B cell (primary cell): ENCODE data around the gene FCER2. TPM values are rescaled to one million over a fixed set of nuclear protein-coding genes. Genes with fewer than 3 reads are reported as not detected.

Experiments used
- ATAC-seq: fragments of 200-7000 bp; cut with Tn5 transposase; one replicate; pipeline ENCODE4 v1.10.0; 2021; ENCODE audit warnings: low read depth, mild to moderate bottlenecking, moderate number of reproducible peaks, moderate library complexity
- CTCF ChIA-PET: fragments of 350-600 bp; sonication (Branson Sonifier 250); formaldehyde crosslinking; loops from one replicate; lab custom pipeline; 2021; ENCODE audit warnings: antibody characterized with exemption, inconsistent platforms; lab: Charles Lee
- POLR2A ChIA-PET: fragments of 350-600 bp; sonication (Branson Sonifier 250); formaldehyde crosslinking; loops from one replicate; lab custom pipeline; 2021; ENCODE audit warnings: antibody characterized with exemption; lab: Charles Lee
- DNase-seq: peaks from one replicate; pipeline ENCODE4 v3.0.0; 2013
- H2AFZ ChIP-seq: 2 replicates; pipeline ENCODE4 v1.6.1; 2012; ENCODE audit warnings: mild to moderate bottlenecking, low read depth, low read length; ENCODE audit not compliant: insufficient read depth, poor library complexity, severe bottlenecking
- H3K27ac ChIP-seq, 2 donors: 1 replicate in 1 of 2; 2 replicates in 1 of 2; pipeline ENCODE4 v1.5.1; 2012 to 2013; ENCODE audit warnings: low read length in 2 of 2, mild to moderate bottlenecking in 2 of 2, moderate library complexity in 1 of 2
- H3K27me3 ChIP-seq, 4 experiments: fragments of 200-600 bp in 1 of 4; sonication (generic) in 1 of 4; replicated peaks in 1 of 4; 1 replicate in 2 of 4; 2 replicates in 2 of 4; pipeline versions ENCODE4 v1.6.1 to v1.7.0; 2013 to 2016; ENCODE audit warnings: low read length in 3 of 4, mild to moderate bottlenecking in 2 of 4, mixed read lengths in 1 of 4, moderate library complexity in 1 of 4; ENCODE audit not compliant: insufficient read depth in 4 of 4, control insufficient read depth in 3 of 4; ENCODE audit errors: control extremely low read depth in 1 of 4
- H3K36me3 ChIP-seq, 2 experiments: replicated peaks in 1 of 2; 1 replicate in 1 of 2; 2 replicates in 1 of 2; pipeline versions ENCODE4 v1.6.1 to v1.7.1; 2013; ENCODE audit warnings: low read length in 1 of 2; ENCODE audit not compliant: insufficient read depth in 2 of 2, control insufficient read depth in 1 of 2; ENCODE audit errors: control extremely low read depth in 1 of 2, extremely low read depth in 1 of 2
- H3K4me1 ChIP-seq, 2 donors: fragments of 200-600 bp in 1 of 2; sonication (generic) in 1 of 2; 1 replicate in 1 of 2; 2 replicates in 1 of 2; pipeline versions ENCODE4 v1.5.1 to v1.6.1; 2013 to 2017; ENCODE audit warnings: low read length in 2 of 2; ENCODE audit not compliant: control insufficient read depth in 2 of 2, insufficient read depth in 2 of 2
- H3K4me2 ChIP-seq: replicated peaks from 2 replicates; pipeline ENCODE3; 2012; ENCODE audit warnings: mild to moderate bottlenecking, low read depth, low read length; ENCODE audit not compliant: poor library complexity, severe bottlenecking
- H3K4me3 ChIP-seq, 5 experiments: fragments of 200-600 bp in 1 of 5; sonication (generic) in 1 of 5; 1 replicate in 3 of 5; 2 replicates in 2 of 5; pipeline versions ENCODE4 v1.5.1 to v1.7.0; 2011 to 2016; ENCODE audit warnings: low read length in 4 of 5, mild to moderate bottlenecking in 4 of 5, low read depth in 2 of 5, control low read depth in 1 of 5, moderate library complexity in 1 of 5; ENCODE audit not compliant: insufficient read depth in 1 of 5; ENCODE audit errors: control extremely low read depth in 1 of 5, extremely low read depth in 1 of 5
- H3K79me2 ChIP-seq: fragments of 200-600 bp; sonication (generic); one replicate; pipeline ENCODE4 v1.6.0; 2016; ENCODE audit warnings: low read length; ENCODE audit not compliant: control insufficient read depth, insufficient read depth
- H3K9ac ChIP-seq: fragments of 200-600 bp; sonication (generic); 2 replicates; pipeline ENCODE4 v1.6.1; 2017; ENCODE audit warnings: mild to moderate bottlenecking, low read length, moderate library complexity
- H3K9me3 ChIP-seq, 3 donors: one replicate each; pipeline versions ENCODE4 v1.6.1 to v1.7.1; 2013; ENCODE audit warnings: low read length in 2 of 3; ENCODE audit not compliant: control insufficient read depth in 2 of 3, insufficient read depth in 1 of 3; ENCODE audit errors: control extremely low read depth in 1 of 3
- H4K20me1 ChIP-seq: 2 replicates; pipeline ENCODE4 v1.6.0; 2012; ENCODE audit warnings: mild to moderate bottlenecking, low read length; ENCODE audit not compliant: insufficient read depth, control insufficient read depth, poor library complexity, severe bottlenecking
- H3K27ac Mint-ChIP-seq: one replicate; pipeline ENCODE4 v1.8.0; 2021; ENCODE audit warnings: mixed read lengths
- H3K27me3 Mint-ChIP-seq: one replicate; pipeline ENCODE4 v1.8.0; 2021; ENCODE audit warnings: mixed read lengths
- H3K4me1 Mint-ChIP-seq: one replicate; pipeline ENCODE4 v1.8.0; 2021; ENCODE audit warnings: mixed read lengths
- H3K4me3 Mint-ChIP-seq: one replicate; pipeline ENCODE4 v1.8.0; 2021; ENCODE audit warnings: mixed read lengths
- H3K9me3 Mint-ChIP-seq: one replicate; pipeline ENCODE4 v1.8.0; 2022; ENCODE audit warnings: mixed read lengths; ENCODE audit not compliant: insufficient read depth
- CTCF ChIP-seq: fragments of 200-600 bp; IDR thresholded peaks from one replicate; pipeline ENCODE4 v1.8.0; 2022; ENCODE audit warnings: antibody characterized with exemption, mild to moderate bottlenecking
- EZH2 ChIP-seq: IDR thresholded peaks from 2 replicates; pipeline ENCODE4 v1.6.1; 2012; ENCODE audit warnings: borderline replicate concordance, low read depth, mild to moderate bottlenecking, moderate library complexity, low read length; ENCODE audit not compliant: insufficient read depth, poor library complexity, severe bottlenecking
- WGBS: methylation state at CpG from one replicate; pipeline ENCODE4 v1.1.5; 2013; ENCODE audit warnings: missing lambda C conversion rate; ENCODE audit not compliant: insufficient coverage; 5-methylcytosine and 5-hydroxymethylcytosine counted together
- intact Hi-C: fragments of 100-400 bp; cut with micrococcal nuclease; formaldehyde crosslinking; loops from one replicate; pipeline ENCODE4 v1.10.0; 2022
- polyA plus RNA-seq: library from polyadenylated mRNA; depleted of rRNA; stranded (reverse); fragments of >200 nt; gene quantifications from 2 replicates; pipeline ENCODE4 v1.2.3, GENCODE V29; 2012
- total RNA-seq, 2 donors: library from RNA; stranded (reverse); fragments of 120-200 nt in 1 of 2; gene quantifications; 1 replicate in 1 of 2; 2 replicates in 1 of 2; pipeline versions ENCODE4 v1.2.3 to v1.2.4, GENCODE V29; 2013 to 2022

Gene FCER2
- total and polyA plus RNA-seq, 2 donors (not counting 1 experiment from before 2014, with no cell fraction given) = 17.1 to 419 TPM

DNA sequence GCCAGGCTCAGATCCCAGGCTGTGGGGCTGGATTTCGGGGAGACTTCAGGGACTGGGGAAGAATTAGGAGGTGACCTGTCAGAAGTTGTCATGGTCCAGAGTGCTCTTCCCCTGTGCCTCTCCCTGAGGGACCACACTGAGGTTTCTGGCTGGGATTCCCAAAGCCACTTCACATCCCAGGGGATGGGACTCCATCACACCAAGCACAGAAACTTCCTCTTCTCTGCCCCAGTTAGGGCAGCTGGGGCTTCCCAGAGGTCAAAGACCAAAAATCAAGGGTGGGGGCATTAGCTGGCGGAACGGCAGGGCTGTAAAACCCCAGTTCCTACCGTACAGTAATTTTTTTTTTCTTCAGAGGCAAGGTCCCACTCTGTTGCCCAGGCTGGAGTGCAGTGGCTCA is 7.4 kb downstream of the FCER2 start:
- no peaks in the 10 kb centered on the region for H3K27me3 ChIP-seq
- intact Hi-C loops = loop anchor here (1.0 kb wide), 2 partner anchors 8 to 13 kb away; partner anchors contain the start of gene FCER2
- no peaks in the 10 kb centered on the region for H3K9me3 Mint-ChIP-seq
- 18% methylated on average over 3 of the region's 4 CpGs for WGBS
- H3K36me3 ChIP-seq = peaks cover 0 to 71% of the 10 kb centered on the region in 2 experiments
- no peaks in the 10 kb centered on the region for H3K27me3 Mint-ChIP-seq
- H3K4me1 ChIP-seq = peaks cover 86 to 88% of the 10 kb centered on the region in 2 donors
- H3K9me3 ChIP-seq = no peaks in the 10 kb centered on the region
- TF ChIP-seq CTCF (no peak), EZH2 (no peak)
- ATAC-seq (peak; percentile 78), DNase-seq (peak; percentile 82)
- H3K27ac ChIP-seq = peak overlapping the region; percentile 66 to 68
- peak overlapping the region; percentile 93 for H3K27ac Mint-ChIP-seq
- H3K4me1 Mint-ChIP-seq = peaks cover 51% of the 10 kb centered on the region
- H2AFZ ChIP-seq = no peak overlapping the region
- H3K4me3 ChIP-seq = peak overlapping the region in 2 of 5 experiments; percentile 21 to 47
- H3K9ac ChIP-seq = peak overlapping the region; percentile 6
- peak overlapping the region; percentile 71 for H3K4me3 Mint-ChIP-seq
- peak overlapping the region; percentile 66 for H3K4me2 ChIP-seq
- ChIA-PET POLR2A (interaction anchor here (0.7 to 3.0 kb wide), 3 partner anchors 11 to 595 kb away, joined by 3 to 9 read pairs (median 4); no protein-coding TSS in a partner anchor), CTCF (interaction anchor here (0.5 to 3.8 kb wide), 5 partner anchors 10 to 559 kb away, joined by 3 to 14 read pairs (median 4); partner anchors contain the start of gene TRAPPC5)
- peaks cover 89% of the 10 kb centered on the region for H3K79me2 ChIP-seq
- peaks cover 37% of the 10 kb centered on the region for H4K20me1 ChIP-seq

DNA sequence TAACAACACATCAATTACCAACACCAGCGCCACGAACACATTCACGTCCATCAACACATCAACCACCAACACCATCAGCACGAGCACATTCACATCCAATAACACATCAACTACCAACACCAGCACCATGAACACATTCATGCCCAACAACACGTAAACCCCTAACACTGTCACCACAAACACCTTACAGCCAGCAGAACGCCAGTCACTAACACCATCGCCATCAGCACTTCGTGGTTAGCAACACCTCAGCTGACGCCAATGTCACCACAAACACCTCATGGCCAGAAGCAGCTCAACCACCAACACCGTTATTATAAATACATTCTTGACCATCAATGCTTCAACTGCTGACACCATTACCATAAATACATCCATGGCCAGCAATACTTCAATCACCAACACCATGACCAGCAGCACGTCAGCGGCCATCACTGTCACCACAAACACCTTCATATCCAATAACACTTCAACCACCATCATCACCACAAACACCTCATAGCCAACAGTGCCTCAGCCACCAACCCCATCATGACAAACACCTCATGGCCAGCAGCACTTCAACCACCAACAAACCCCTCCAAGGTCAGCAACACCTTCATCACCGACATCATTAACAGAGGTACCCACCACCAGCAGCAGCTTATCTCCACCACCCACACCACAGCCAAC is 9.4 kb downstream of the FCER2 start:
- Histone ChIP-seq H3K27me3 (no peaks in the 10 kb centered on the region), H3K9me3 (no peaks in the 10 kb centered on the region), H3K79me2 (peaks cover 70% of the 10 kb centered on the region), H4K20me1 (peaks cover 39% of the 10 kb centered on the region), H3K9ac (peak overlapping the region; percentile 8), H3K4me2 (peak overlapping the region; percentile 42), H3K27ac (peak overlapping the region; percentile 43 to 59), H3K4me3 (no peak overlapping the region), H3K4me1 (peaks cover 66 to 69% of the 10 kb centered on the region in 2 donors), H2AFZ (no peak overlapping the region), H3K36me3 (peaks cover 0 to 65% of the 10 kb centered on the region in 2 experiments)
- ChIA-PET POLR2A (no interaction called here), CTCF (interaction anchor here (1.0 to 3.8 kb wide), 3 partner anchors 12 to 107 kb away, joined by 3 to 14 read pairs (median 5); partner anchors contain the start of gene TRAPPC5)
- peaks cover 33% of the 10 kb centered on the region for H3K4me1 Mint-ChIP-seq
- ATAC-seq = no peak
- no peak overlapping the region for H3K27ac Mint-ChIP-seq
- H3K27me3 Mint-ChIP-seq = no peaks in the 10 kb centered on the region
- intact Hi-C loops = no loop called here
- H3K9me3 Mint-ChIP-seq = no peaks in the 10 kb centered on the region
- 83% methylated on average over 13 of the region's 13 CpGs for WGBS
- TF ChIP-seq EZH2 (no peak), CTCF (no peak)
- no peak overlapping the region for H3K4me3 Mint-ChIP-seq
- DNase-seq = no peak
